SH-SY5Y (cell line): ENCODE results near the gene GALNT13.

ENCODE experiments used
- GATA2 ChIP-seq: IDR thresholded peaks from 2 replicates; pipeline ENCODE4 v1.6.1; 2011; ENCODE audit warnings: mild to moderate bottlenecking, low read depth, low read length
- GATA3 ChIP-seq: IDR thresholded peaks from 2 replicates; pipeline ENCODE4 v1.6.1; 2011; ENCODE audit warnings: low read depth, mild to moderate bottlenecking, low read length, moderate library complexity

DNA sequence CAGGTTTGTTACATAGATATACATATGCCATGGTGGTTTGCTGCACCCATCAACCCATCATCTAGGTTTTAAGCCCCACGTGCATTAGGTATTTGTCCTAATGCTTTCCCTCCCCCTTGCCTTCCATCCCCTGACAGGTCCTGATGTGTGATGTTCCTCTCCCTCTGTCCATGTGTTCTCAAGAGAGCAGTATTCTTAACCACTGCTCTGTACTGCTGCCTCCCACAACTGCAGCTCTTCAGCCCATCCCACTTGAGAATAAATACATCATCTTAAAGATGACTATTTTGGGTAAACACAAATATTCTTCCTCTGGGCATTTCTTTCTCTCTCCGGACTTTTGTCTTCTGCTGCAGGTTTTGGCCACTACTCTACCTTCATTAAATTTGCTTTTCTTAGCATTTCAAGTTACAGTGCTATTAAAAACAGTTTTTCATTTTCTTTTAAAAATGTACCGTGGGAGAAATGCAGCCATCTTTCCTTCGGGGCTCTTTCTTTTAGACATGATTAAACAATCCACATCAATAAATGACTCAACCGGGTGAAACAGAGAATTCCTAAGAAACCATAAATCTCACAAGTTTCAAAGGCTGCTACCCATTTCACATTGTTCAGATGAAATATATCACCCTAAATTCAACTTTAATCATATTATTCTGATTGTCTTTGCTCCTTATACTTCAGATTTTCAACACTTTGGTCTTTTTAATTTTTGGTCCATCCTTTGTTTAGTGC is 323.4 kb downstream of the GALNT13 start:
- no peak for TF ChIP-seq GATA2
- no peak for TF ChIP-seq GATA3
